Glutamatergic neuron (in vitro differentiated cells): ENCODE data around the gene FSIP1. TPM values are rescaled to one million over a fixed set of nuclear protein-coding genes. Genes with fewer than 3 reads are reported as not detected.

ENCODE experiments used
- DNase-seq: peaks from one replicate; pipeline ENCODE4 v3.0.0; 2022
- H3K27ac Mint-ChIP-seq: one replicate; pipeline ENCODE4 v1.8.0; 2020; ENCODE audit warnings: mild to moderate bottlenecking, mixed read lengths, inconsistent platforms; ENCODE audit not compliant: unreplicated experiment
- H3K27me3 Mint-ChIP-seq: one replicate; pipeline ENCODE4 v1.8.0; 2020; ENCODE audit warnings: mild to moderate bottlenecking, moderate library complexity, mixed read lengths, inconsistent platforms; ENCODE audit not compliant: unreplicated experiment
- H3K36me3 Mint-ChIP-seq: one replicate; pipeline ENCODE4 v1.8.0; 2020; ENCODE audit warnings: mild to moderate bottlenecking, mixed read lengths, inconsistent platforms; ENCODE audit not compliant: unreplicated experiment
- H3K4me1 Mint-ChIP-seq: one replicate; pipeline ENCODE4 v1.8.0; 2020; ENCODE audit warnings: mild to moderate bottlenecking, low read depth, mixed read lengths, inconsistent platforms; ENCODE audit not compliant: unreplicated experiment
- H3K4me3 Mint-ChIP-seq: one replicate; pipeline ENCODE4 v1.8.0; 2020; ENCODE audit warnings: mild to moderate bottlenecking, mixed read lengths, inconsistent platforms; ENCODE audit not compliant: unreplicated experiment
- H3K9me3 Mint-ChIP-seq: one replicate; pipeline ENCODE4 v1.8.0; 2020; ENCODE audit warnings: mild to moderate bottlenecking, moderate library complexity, mixed read lengths, inconsistent platforms; ENCODE audit not compliant: unreplicated experiment
- total RNA-seq: library from RNA; stranded (reverse); fragmentation: NEBNext Ultra II Directional; extraction: Animal tissue kit (Norgen Biotek cat#: 25700); gene quantifications from one replicate; pipeline ENCODE4 v1.2.1, GENCODE V29; 2021; ENCODE audit not compliant: unreplicated experiment
- TF ChIP-seq, protein P1 (sequence below): fragments of 200-600 bp; sonication (generic); IDR thresholded peaks from one replicate; pipeline ENCODE4 v1.5.0; 2021; ENCODE audit not compliant: partially characterized antibody, unreplicated experiment

Gene FSIP1
- total RNA-seq, 1 donor from 2014 or later, result 1.5 TPM

DNA sequence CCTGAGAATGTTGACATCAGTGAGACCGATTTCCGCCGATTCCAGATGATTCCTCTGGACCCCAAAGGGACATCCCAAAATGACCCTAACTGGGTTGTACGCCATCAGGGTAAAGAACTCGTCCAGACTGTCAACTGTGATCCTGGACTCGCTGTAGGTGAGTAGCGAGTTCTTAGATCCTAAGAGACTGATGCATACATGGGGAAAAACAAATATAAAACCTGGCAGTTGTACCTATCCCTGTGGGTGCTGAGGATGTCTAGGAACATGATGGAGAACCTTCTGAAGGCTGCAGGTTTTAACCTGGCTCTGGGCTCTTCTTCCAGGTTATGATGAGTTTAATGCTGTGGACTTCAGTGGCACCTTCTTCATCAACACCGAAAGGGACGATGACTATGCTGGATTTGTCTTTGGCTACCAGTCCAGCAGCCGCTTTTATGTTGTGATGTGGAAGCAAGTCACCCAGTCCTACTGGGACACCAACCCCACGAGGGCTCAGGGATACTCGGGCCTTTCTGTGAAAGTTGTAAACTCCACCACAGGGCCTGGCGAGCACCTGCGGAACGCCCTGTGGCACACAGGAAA, 189.5 kb downstream of the FSIP1 start:
- H3K4me3 Mint-ChIP-seq, result no peak overlapping the region
- no peaks in the 10 kb centered on the region for H3K27me3 Mint-ChIP-seq
- H3K27ac Mint-ChIP-seq, result no peak overlapping the region
- no peaks in the 10 kb centered on the region for H3K9me3 Mint-ChIP-seq
- DNase-seq, result no peak
- H3K36me3 Mint-ChIP-seq, result no peaks in the 10 kb centered on the region
- TF ChIP-seq, protein P1, sequence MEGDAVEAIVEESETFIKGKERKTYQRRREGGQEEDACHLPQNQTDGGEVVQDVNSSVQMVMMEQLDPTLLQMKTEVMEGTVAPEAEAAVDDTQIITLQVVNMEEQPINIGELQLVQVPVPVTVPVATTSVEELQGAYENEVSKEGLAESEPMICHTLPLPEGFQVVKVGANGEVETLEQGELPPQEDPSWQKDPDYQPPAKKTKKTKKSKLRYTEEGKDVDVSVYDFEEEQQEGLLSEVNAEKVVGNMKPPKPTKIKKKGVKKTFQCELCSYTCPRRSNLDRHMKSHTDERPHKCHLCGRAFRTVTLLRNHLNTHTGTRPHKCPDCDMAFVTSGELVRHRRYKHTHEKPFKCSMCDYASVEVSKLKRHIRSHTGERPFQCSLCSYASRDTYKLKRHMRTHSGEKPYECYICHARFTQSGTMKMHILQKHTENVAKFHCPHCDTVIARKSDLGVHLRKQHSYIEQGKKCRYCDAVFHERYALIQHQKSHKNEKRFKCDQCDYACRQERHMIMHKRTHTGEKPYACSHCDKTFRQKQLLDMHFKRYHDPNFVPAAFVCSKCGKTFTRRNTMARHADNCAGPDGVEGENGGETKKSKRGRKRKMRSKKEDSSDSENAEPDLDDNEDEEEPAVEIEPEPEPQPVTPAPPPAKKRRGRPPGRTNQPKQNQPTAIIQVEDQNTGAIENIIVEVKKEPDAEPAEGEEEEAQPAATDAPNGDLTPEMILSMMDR, result no peak
- no peaks in the 10 kb centered on the region for H3K4me1 Mint-ChIP-seq

DNA sequence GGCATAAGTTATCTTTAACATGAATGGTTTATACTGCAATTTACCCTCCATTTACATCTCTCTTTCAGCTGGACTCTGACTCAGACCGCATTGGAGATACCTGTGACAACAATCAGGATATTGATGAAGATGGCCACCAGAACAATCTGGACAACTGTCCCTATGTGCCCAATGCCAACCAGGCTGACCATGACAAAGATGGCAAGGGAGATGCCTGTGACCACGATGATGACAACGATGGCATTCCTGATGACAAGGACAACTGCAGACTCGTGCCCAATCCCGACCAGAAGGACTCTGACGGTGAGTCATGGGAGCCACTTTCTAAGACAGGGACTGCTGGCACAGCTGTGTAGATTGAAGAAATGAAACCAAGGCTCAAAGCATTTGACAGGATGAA, 190.1 kb downstream of the FSIP1 start:
- Mint-ChIP-seq H3K27ac (no peak overlapping the region), H3K27me3 (no peaks in the 10 kb centered on the region), H3K4me3 (no peak overlapping the region), H3K4me1 (no peaks in the 10 kb centered on the region), H3K36me3 (no peaks in the 10 kb centered on the region), H3K9me3 (no peaks in the 10 kb centered on the region)
- TF ChIP-seq, protein P1, result no peak
- no peak for DNase-seq

DNA sequence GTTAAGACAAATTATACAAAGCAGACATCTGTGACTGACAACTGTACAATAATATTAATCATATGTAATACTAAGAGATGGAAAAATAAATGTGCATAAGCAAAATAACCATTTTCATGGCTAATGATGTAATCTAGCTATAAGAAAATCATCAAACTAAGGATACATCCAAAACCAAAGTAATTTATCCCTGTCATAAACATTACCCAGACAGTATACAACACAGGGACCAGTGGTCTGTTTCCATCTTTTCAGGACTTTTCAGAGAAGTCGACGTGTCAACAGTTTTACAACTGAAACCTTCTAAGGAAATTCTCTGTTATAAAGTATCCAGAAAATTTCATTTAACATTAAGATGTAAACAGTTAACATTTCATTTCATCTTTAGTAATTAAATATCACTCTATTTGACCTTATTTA, 190.7 kb downstream of the FSIP1 start:
- H3K4me1 Mint-ChIP-seq, result peaks cover under 1% of the 10 kb centered on the region
- H3K36me3 Mint-ChIP-seq, result no peaks in the 10 kb centered on the region
- H3K4me3 Mint-ChIP-seq, result no peak overlapping the region
- H3K9me3 Mint-ChIP-seq, result no peaks in the 10 kb centered on the region
- DNase-seq, result no peak
- no peak overlapping the region for H3K27ac Mint-ChIP-seq
- no peaks in the 10 kb centered on the region for H3K27me3 Mint-ChIP-seq
- TF ChIP-seq, protein P1, result no peak

DNA sequence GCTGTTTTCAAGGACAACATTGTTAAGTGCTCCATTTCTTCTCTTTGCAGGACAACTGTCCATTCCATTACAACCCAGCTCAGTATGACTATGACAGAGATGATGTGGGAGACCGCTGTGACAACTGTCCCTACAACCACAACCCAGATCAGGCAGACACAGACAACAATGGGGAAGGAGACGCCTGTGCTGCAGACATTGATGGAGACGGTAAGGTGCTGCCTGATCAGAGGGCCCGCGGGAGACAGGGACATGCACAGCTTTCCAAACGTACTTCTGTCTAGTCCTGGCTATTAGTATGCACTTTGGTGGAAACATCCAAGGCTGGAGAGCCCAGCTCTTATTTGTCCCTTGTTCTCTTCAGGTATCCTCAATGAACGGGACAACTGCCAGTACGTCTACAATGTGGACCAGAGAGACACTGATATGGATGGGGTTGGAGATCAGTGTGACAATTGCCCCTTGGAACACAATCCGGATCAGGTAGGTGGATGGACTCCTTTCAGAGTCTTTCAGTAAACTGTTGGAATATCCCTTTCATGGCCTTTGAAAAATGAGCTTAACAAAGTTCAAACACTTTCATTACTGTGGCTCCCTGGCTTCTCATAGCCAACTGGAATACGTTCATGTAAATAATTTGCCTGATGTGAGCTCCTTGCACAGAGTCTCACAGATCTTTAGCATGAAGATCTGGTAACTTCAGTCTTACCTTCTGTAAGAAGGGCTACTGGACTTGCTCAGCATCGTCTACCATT, 191.3 kb downstream of the FSIP1 start:
- Mint-ChIP-seq H3K27me3 (no peaks in the 10 kb centered on the region), H3K4me3 (no peak overlapping the region), H3K9me3 (peaks cover 2% of the 10 kb centered on the region), H3K4me1 (peaks cover 6% of the 10 kb centered on the region), H3K36me3 (no peaks in the 10 kb centered on the region), H3K27ac (no peak overlapping the region)
- no peak for DNase-seq
- TF ChIP-seq, protein P1, result no peak
